ENCODE results near the gene KRI1. TPM values are rescaled to one million over a fixed set of nuclear protein-coding genes. Genes with fewer than 3 reads are reported as not detected.

KRI1 gene
- total RNA-seq, 1 experiment from 2014 or later = 57.4 TPM

- H2AK5ac ChIP-seq (ENCODE audit: insufficient read length, low read length) = no peak overlapping the region
- H3K4ac ChIP-seq (ENCODE audit: low read depth, low read length) = no peak overlapping the region
- Mint-ChIP-seq H3K4me3 (no peak overlapping the region), H3K36me3 (ENCODE audit: insufficient read depth in 1 of 3, low read depth in 3 of 3) (no peaks in the 10 kb centered on the region), H3K27ac (no peak overlapping the region), H3K4me1 (peaks cover 10 to 16% of the 10 kb centered on the region in 2 experiments), H3K27me3 (ENCODE audit: low read depth) (peaks cover 17% of the 10 kb centered on the region), H3K9me3 (no peaks in the 10 kb centered on the region)
- H4K91ac ChIP-seq (ENCODE audit: insufficient read length, low read depth, low read length) = no peak overlapping the region
- H3K27ac ChIP-seq (ENCODE audit: insufficient read length, low read depth, low read length) = no peak overlapping the region
- no peak for TF ChIP-seq CTCF (conservative IDR thresholded peaks at IDR 0.05)
- H2BK12ac ChIP-seq (ENCODE audit: insufficient read length, low read depth, low read length) = no peak overlapping the region
- peaks cover 5% of the 10 kb centered on the region for H3K23me2 ChIP-seq (ENCODE audit: insufficient read length, low read depth, low read length, poor library complexity, severe bottlenecking)
- H3K4me2 ChIP-seq (ENCODE audit: insufficient read depth, insufficient read length, low read length) = no peak overlapping the region
- H2BK15ac ChIP-seq (ENCODE audit: low read depth, low read length) = no peak overlapping the region
- no peak overlapping the region for H4K5ac ChIP-seq (ENCODE audit: insufficient read length, low read depth, low read length)
- no peak overlapping the region for H2AFZ ChIP-seq (ENCODE audit: low read length)
- no peaks in the 10 kb centered on the region; the same call in 1 of the 2 replicates for H3K27me3 ChIP-seq (ENCODE audit: insufficient read depth, low read length)
- no peaks in the 10 kb centered on the region for H4K20me1 ChIP-seq (ENCODE audit: control insufficient read depth, insufficient read depth, insufficient read length)
- no peak for DNase-seq
- no peak overlapping the region for H3K23ac ChIP-seq (ENCODE audit: insufficient read length, low read depth, low read length)
- no peaks in the 10 kb centered on the region for H3K9me3 ChIP-seq (ENCODE audit: control insufficient read depth, low read depth, low read length)
- H4K8ac ChIP-seq (replicated peaks; ENCODE audit: insufficient read length, low read depth, low read length) = no peak overlapping the region
- H3K79me2 ChIP-seq (ENCODE audit: insufficient read depth, low read length) = no peaks in the 10 kb centered on the region
- H3K4me1 ChIP-seq (ENCODE audit: insufficient read depth, low read length) = no peaks in the 10 kb centered on the region; the same call in 1 of the 2 replicates
- H3K56ac ChIP-seq (ENCODE audit: insufficient read length, low read depth, low read length) = no peak overlapping the region
- H3K14ac ChIP-seq (ENCODE audit: insufficient read depth, low read length) = no peak overlapping the region
- no peak overlapping the region for H2BK20ac ChIP-seq (ENCODE audit: low read depth, low read length, poor library complexity, severe bottlenecking)
- H3T11ph ChIP-seq (ENCODE audit: low read length) = no peak overlapping the region
- no peak overlapping the region for H3K18ac ChIP-seq (ENCODE audit: insufficient read length, low read depth, low read length)
- WGBS (ENCODE audit: extremely low coverage, insufficient read length, low lambda C conversion rate) = no CpG with 5 or more reads among the region's 3 CpGs
- H2BK5ac ChIP-seq (ENCODE audit: insufficient read length, low read length) = no peak overlapping the region
- no peaks in the 10 kb centered on the region for H3K79me1 ChIP-seq (ENCODE audit: insufficient read depth, low read depth, low read length, poor library complexity, severe bottlenecking)
- no peak overlapping the region for H3K9ac ChIP-seq (ENCODE audit: extremely low read depth, insufficient read length, low read length)
- no peak overlapping the region for H2BK120ac ChIP-seq (ENCODE audit: low read depth, low read length, poor library complexity, severe bottlenecking)
Measured at GRCh38 chr19:10523135-10523636, 42.6 kb downstream of the KRI1 start.
